ENCODE data around the gene FGF22.

FGF22 gene

GRCh38 chr19:639253-640160, at the start of gene FGF22:
Gene FGF22, plus strand, starts transcription at chr19:639879. Its CDS starts 47 bp downstream, at chr19:639926.
- DNase-seq, result peak; percentile 92 to 97
- Histone ChIP-seq H3K27me3 (no peaks in the 10 kb centered on the region), H3K36me3 (peaks cover 0 to 1% (median 0%) of the 10 kb centered on the region in 3 donors), H3K4me1 (peaks cover 0 to 28% (median 14%) of the 10 kb centered on the region in 4 donors), H3K9me3 (no peaks in the 10 kb centered on the region), H3K27ac (peak within 1 kb of the TSS; percentile 68 to 71), H3K4me3 (peak within 1 kb of the TSS; percentile 52 to 67)
- intact Hi-C loops (cut with DNase I; ENCODE audit: low total_unique reads), result no loop called here
- TF ChIP-seq CTCF (IDR thresholded peaks at IDR 0.05), result no peak

- Histone ChIP-seq H3K27me3 (peaks cover 4 to 86% of the 10 kb centered on the region in 2 donors), H3K9me3 (no peaks in the 10 kb centered on the region), H3K4me1 (peaks cover 0 to 25% (median 5%) of the 10 kb centered on the region in 4 donors), H3K36me3 (no peaks in the 10 kb centered on the region), H3K27ac (no peak overlapping the region), H3K4me3 (peak overlapping the region in 1 of 2 donors; percentile 9)
- no peak for TF ChIP-seq CTCF (IDR thresholded peaks at IDR 0.05)
- DNase-seq, result no peak
- intact Hi-C loops (cut with DNase I; ENCODE audit: low total_unique reads), result no loop called here
These were observed 49.3 kb upstream of the FGF22 start for GRCh38 chr19:590396-590745.

- intact Hi-C loops (cut with DNase I; ENCODE audit: low total_unique reads), result no loop called here
- Histone ChIP-seq H3K36me3 (no peaks in the 10 kb centered on the region), H3K9me3 (no peaks in the 10 kb centered on the region), H3K27ac (no peak overlapping the region), H3K4me1 (peaks cover 0 to 25% (median 5%) of the 10 kb centered on the region in 4 donors), H3K27me3 (peaks cover 4 to 86% of the 10 kb centered on the region in 2 donors), H3K4me3 (no peak overlapping the region)
- no peak for TF ChIP-seq CTCF (IDR thresholded peaks at IDR 0.05)
- no peak for DNase-seq
These were observed 49.0 kb upstream of the FGF22 start for GRCh38 chr19:590750-591098.

- H3K27me3 ChIP-seq, result peaks cover 4 to 87% of the 10 kb centered on the region in 2 donors
- H3K9me3 ChIP-seq, result no peaks in the 10 kb centered on the region
- intact Hi-C loops (cut with DNase I; ENCODE audit: low total_unique reads), result no loop called here
- H3K4me3 ChIP-seq, result no peak overlapping the region
- no peak overlapping the region for H3K27ac ChIP-seq
- peaks cover 0 to 25% (median 5%) of the 10 kb centered on the region in 4 donors for H3K4me1 ChIP-seq
- TF ChIP-seq CTCF (IDR thresholded peaks at IDR 0.05), result no peak
- H3K36me3 ChIP-seq, result no peaks in the 10 kb centered on the region
- DNase-seq, result no peak
These were observed 48.4 kb upstream of the FGF22 start for GRCh38 chr19:591099-591958.

- no peak overlapping the region for H3K27ac ChIP-seq
- H3K27me3 ChIP-seq, result peaks cover 4 to 88% of the 10 kb centered on the region in 2 donors
- no peaks in the 10 kb centered on the region for H3K9me3 ChIP-seq
- peaks cover 0 to 25% (median 5%) of the 10 kb centered on the region in 4 donors for H3K4me1 ChIP-seq
- intact Hi-C loops (cut with DNase I; ENCODE audit: low total_unique reads), result no loop called here
- no peak for TF ChIP-seq CTCF (IDR thresholded peaks at IDR 0.05)
- no peak overlapping the region for H3K4me3 ChIP-seq
- DNase-seq, result no peak
- no peaks in the 10 kb centered on the region for H3K36me3 ChIP-seq
These were observed 47.6 kb upstream of the FGF22 start for GRCh38 chr19:592101-592500.

Measured in tibial artery (tissue), 4 donors.